RWPE2 (cell line): ENCODE results near the gene UNC5A.
A peak's percentile ranks its signal among the peaks of the same experiment; 100 is the strongest.
"Not testable (repeated sequence)": the region's sequence is repeated elsewhere in the genome, so short reads cannot be mapped to it uniquely, and the experiment has no call there.

ENCODE experiments used
- ATAC-seq: fragments of 200-7000 bp; cut with Tn5 transposase; 3 replicates; pipeline ENCODE4 v1.9.1; 2021; ENCODE audit warnings: low read depth
- DNase-seq: peaks from one replicate; pipeline ENCODE4 v3.0.0-alpha.2; 2020; ENCODE audit warnings: low spot score
- H3K27ac ChIP-seq: fragments of 450-650 bp; 2 replicates; pipeline ENCODE4 v1.5.1; 2017; ENCODE audit warnings: mild to moderate bottlenecking; ENCODE audit not compliant: poor library complexity, severe bottlenecking
- H3K27me3 ChIP-seq: fragments of 250-450 bp; sonication (Bioruptor Pico); 2 replicates; pipeline ENCODE4 v1.5.1; 2021; ENCODE audit warnings: mild to moderate bottlenecking, moderate library complexity; ENCODE audit not compliant: insufficient read depth, poor library complexity, severe bottlenecking
- H3K36me3 ChIP-seq: fragments of 250-450 bp; sonication (Bioruptor Pico); 2 replicates; pipeline ENCODE4 v1.5.1; 2020; ENCODE audit warnings: low read depth, mild to moderate bottlenecking, moderate library complexity
- H3K4me1 ChIP-seq: fragments of 250-450 bp; sonication (Bioruptor Pico); 2 replicates; pipeline ENCODE4 v1.5.1; 2021; ENCODE audit warnings: mild to moderate bottlenecking, moderate library complexity; ENCODE audit not compliant: insufficient read depth, poor library complexity, severe bottlenecking
- H3K4me3 ChIP-seq: fragments of 250-450 bp; sonication (Bioruptor Pico); 2 replicates; pipeline ENCODE4 v1.5.1; 2021; ENCODE audit warnings: mild to moderate bottlenecking, moderate library complexity; ENCODE audit not compliant: severe bottlenecking
- H3K9me3 ChIP-seq: fragments of 250-450 bp; sonication (Bioruptor Pico); 2 replicates; pipeline ENCODE4 v1.5.1; 2021; ENCODE audit warnings: mild to moderate bottlenecking, moderate library complexity; ENCODE audit not compliant: severe bottlenecking
- CTCF ChIP-seq: fragments of 450-650 bp; IDR thresholded peaks from one replicate; pipeline ENCODE4 v1.5.1; 2017; ENCODE audit warnings: mild to moderate bottlenecking, moderate library complexity; ENCODE audit not compliant: poor library complexity, severe bottlenecking

The UNC5A gene

GRCh38 chr5:176870110-176870591, 59.8 kb downstream of the UNC5A start:
- H3K36me3 ChIP-seq: no peaks in the 10 kb centered on the region
- no peaks in the 10 kb centered on the region for H3K4me1 ChIP-seq
- TF ChIP-seq CTCF: peak; percentile 54
- no peaks in the 10 kb centered on the region for H3K9me3 ChIP-seq
- ATAC-seq: peak; percentile 59
- H3K27ac ChIP-seq: no peak overlapping the region
- peaks cover 28% of the 10 kb centered on the region for H3K27me3 ChIP-seq
- H3K4me3 ChIP-seq: no peak overlapping the region
- no peak for DNase-seq

- H3K4me3 ChIP-seq, H3K9me3 ChIP-seq, H3K4me1 ChIP-seq, ATAC-seq, H3K36me3 ChIP-seq, DNase-seq, H3K27ac ChIP-seq: not testable (repeated sequence)
- H3K27me3 ChIP-seq: peaks cover 28% of the 10 kb centered on the region
Observed at GRCh38 chr5:176870644-176871043, 60.3 kb downstream of the UNC5A start.

GRCh38 chr5:176872586-176872985, 62.2 kb downstream of the UNC5A start:
- H3K27ac ChIP-seq, H3K36me3 ChIP-seq, H3K9me3 ChIP-seq, H3K4me3 ChIP-seq, H3K4me1 ChIP-seq, DNase-seq, ATAC-seq: not testable (repeated sequence)
- peaks cover 17% of the 10 kb centered on the region for H3K27me3 ChIP-seq

- not testable (repeated sequence) for H3K36me3 ChIP-seq, H3K27ac ChIP-seq, ATAC-seq, H3K9me3 ChIP-seq, H3K4me1 ChIP-seq, DNase-seq, H3K4me3 ChIP-seq
- peaks cover 15% of the 10 kb centered on the region for H3K27me3 ChIP-seq
Observed at GRCh38 chr5:176873011-176873410, 62.7 kb downstream of the UNC5A start.

- no peaks in the 10 kb centered on the region for H3K4me1 ChIP-seq
- TF ChIP-seq CTCF: no peak
- no peak for DNase-seq
Observed at GRCh38 chr5:176873541-176874172, 63.3 kb downstream of the UNC5A start.

GRCh38 chr5:176874198-176874780, 63.9 kb downstream of the UNC5A start:
- H3K9me3 ChIP-seq: no peaks in the 10 kb centered on the region
- H3K4me1 ChIP-seq: no peaks in the 10 kb centered on the region
- ATAC-seq (no peak), DNase-seq (no peak)
- H3K27me3 ChIP-seq: peaks cover 15% of the 10 kb centered on the region
- no peak for TF ChIP-seq CTCF
- H3K27ac ChIP-seq: no peak overlapping the region
- no peak overlapping the region for H3K4me3 ChIP-seq
- no peaks in the 10 kb centered on the region for H3K36me3 ChIP-seq

More at GRCh38 chr5:176873541-176874172, 63.3 kb downstream of the UNC5A start:
- H3K4me3 ChIP-seq: no peak overlapping the region
- H3K36me3 ChIP-seq: no peaks in the 10 kb centered on the region
- ATAC-seq: peak; percentile 38; the same call in 2 of the 3 replicates
- no peak overlapping the region for H3K27ac ChIP-seq
- H3K27me3 ChIP-seq: peaks cover 15% of the 10 kb centered on the region
- no peaks in the 10 kb centered on the region for H3K9me3 ChIP-seq
